Measurements from ENCODE around the gene UGT2B28.
"Not testable (repeated sequence)": the region's sequence is repeated elsewhere in the genome, so short reads cannot be mapped to it uniquely, and the experiment has no call there.

The UGT2B28 gene

GRCh38 chr4:69343558-69344420 lies 63.5 kb downstream of the UGT2B28 start:
- not testable (repeated sequence) for DNase-seq (ENCODE audit: low read depth)

Data from stimulated activated CD8-positive, alpha-beta memory T cell treated with anti-CD3 and anti-CD28 coated beads, Interleukin-7, amount 100 ng/mL, for 24 hours (primary cell).